Renal cortex interstitium (tissue), 11 donors: ENCODE results near the gene RIC3. TPM values are rescaled to one million over a fixed set of nuclear protein-coding genes. Genes with fewer than 3 reads are reported as not detected.

Experiments used
- DNase-seq, 11 donors: peaks; one replicate each; pipeline ENCODE4 v3.0.0-alpha.2; 2013; ENCODE audit warnings: low read depth in 9 of 11, low spot score in 4 of 11; ENCODE audit errors: extremely low read depth in 1 of 11
- polyA plus RNA-seq, 3 donors: library from polyadenylated mRNA; unstranded; fragments of 120-200 nt; gene quantifications; one replicate each; pipeline ENCODE4 v1.2.1, GENCODE V29; 2013; ENCODE audit not compliant: insufficient read length in 3 of 3

Gene RIC3
- polyA plus RNA-seq, 3 donors = 10.2 to 23.0 (median 12.1) TPM

DNA sequence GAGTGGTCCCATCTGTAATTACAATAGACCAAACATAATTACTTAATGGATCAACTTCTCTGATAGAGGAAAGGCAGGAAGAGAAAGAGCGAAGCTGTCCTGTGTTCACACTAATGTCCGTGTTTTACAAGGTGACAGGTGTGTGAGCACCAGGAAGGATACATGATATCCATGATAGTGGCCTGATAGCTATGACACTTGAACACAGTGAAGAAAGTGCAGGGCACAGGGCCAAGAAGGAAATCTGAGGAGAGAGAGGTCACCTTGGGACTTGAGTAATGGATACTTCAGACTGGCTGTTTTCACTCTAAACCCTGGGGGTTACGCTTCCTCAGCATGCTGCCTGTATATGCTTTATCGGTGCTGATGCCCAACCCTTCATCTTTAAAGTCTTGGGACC, 58.4 kb downstream of the RIC3 start:
- DNase-seq = no peak

DNA sequence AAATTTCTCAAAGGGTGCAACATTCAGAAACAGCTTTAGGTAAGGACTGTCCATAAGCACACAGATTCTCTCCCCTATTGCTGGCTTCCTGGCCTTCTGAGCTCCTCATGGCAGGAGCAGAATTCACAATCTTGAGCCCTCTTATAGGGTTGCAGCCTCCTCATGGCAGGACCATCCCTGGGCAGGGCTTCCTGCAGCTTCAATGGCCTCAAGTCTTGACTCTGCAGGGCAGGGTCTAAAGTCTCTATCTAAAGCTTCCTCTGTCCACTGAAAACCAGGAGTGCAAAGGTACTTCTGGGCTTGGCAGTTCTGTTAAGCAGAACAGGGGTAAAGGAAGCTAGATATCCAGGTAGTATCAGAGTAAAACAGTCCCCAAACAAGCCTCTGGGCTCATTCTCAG, 59.1 kb downstream of the RIC3 start:
- no peak for DNase-seq

DNA sequence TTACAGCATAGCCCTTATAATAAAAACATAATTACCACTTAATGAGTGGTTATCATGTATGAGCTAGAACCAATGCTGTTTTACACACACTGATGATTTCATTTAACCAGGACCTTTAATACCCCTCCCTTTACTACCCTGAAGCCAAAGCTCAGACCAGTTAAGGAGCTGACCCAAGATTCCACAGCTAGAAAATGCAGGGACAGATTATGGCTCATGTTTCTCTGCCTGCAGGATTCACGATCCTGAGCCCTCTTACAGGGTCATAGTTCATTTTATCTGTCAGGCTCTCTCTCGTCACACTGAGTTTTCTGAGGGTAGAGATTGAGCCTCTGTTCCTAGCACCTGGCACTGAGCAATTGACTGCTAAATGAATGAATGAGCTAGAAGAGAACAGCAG, 60.4 kb downstream of the RIC3 start:
- DNase-seq = no peak

DNA sequence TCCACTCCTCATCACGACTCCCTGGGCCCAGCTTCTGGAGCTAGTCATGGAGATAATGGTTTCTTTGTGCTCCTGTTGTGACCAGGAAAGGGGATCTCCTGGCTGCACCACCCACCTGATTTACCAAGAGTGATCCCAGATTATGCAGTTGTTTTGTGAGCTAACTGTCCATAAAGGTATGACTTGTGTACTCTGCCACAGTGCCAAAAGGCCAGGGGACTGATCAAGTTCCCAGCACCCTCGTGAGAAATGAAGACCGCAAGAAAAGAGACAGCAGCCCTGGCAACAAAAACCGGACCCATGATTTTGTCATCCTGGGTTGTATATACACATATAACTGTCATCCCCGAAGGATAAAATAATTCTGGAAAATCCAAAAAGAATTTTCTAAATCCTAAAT, 61.2 kb downstream of the RIC3 start:
- no peak for DNase-seq

DNA sequence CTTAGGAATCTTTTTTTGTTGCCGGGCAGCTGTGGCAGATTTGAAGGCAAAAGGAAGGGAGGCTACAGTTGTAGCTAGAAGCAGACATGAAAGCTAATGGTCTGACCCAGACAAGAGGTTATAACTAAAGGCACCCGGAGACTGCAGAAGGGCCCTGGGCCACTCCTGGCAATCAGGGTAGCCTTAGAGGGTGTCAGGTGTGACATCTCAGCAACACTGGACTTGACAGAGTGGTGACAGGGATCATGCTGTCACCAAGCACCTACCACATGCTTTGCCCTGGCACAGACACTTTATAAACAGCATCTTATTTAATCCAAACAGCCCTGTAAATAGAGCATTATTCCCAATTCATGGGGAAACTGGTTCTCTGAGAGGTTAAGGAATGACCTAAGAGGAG, 62.1 kb downstream of the RIC3 start:
- DNase-seq = no peak

- no peak for DNase-seq
These were observed 63.2 kb downstream of the RIC3 start for GRCh38 chr11:8105666-8106065.

- DNase-seq = no peak
These were observed 63.7 kb downstream of the RIC3 start for GRCh38 chr11:8105133-8105532.

GRCh38 chr11:8103909-8104308, 64.9 kb downstream of the RIC3 start:
- DNase-seq = no peak

GRCh38 chr11:8102965-8103364, 65.9 kb downstream of the RIC3 start:
- DNase-seq = no peak

- DNase-seq = no peak
These were observed 66.4 kb downstream of the RIC3 start for GRCh38 chr11:8102296-8102915.

GRCh38 chr11:8101421-8101820, 67.4 kb downstream of the RIC3 start:
- no peak for DNase-seq

DNA sequence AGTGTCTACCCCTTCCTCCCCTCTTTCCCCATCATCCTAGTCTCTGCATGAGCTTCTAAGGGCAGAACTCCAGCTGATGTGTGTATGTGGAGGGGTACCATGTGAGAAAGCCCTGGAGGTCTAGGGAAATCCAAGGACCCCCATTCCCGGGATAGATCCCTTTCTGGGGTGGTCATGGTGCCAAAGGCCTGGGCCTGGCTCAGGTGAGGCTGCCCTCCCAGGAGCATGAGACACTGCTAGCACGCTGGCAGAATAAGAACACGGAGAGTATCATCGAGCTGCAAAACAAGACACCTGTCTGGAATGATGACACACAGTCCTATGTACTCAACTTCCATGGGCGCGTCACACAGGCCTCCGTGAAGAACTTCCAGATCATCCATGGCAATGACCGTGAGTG, 68.2 kb downstream of the RIC3 start:
- no peak for DNase-seq

DNA sequence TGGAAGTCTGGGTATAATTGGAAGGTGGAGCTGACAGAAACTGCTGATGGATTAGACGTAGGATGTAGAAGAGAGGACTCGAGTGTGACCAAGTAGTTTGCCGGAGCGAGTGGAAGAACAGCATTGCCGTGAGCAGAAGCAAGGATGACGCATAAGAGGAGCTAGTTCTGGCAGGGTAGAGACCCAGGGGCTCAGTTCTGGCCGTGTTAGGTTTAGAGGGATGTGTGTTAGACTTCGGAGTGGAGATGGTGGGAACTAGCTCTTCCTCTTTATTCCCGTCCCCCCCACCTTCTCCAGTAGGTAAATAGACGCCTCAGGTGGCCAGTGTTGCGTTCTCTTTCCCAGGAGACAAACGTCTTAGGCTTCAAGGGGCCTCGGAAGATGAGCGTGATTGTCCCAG, 68.7 kb downstream of the RIC3 start:
- DNase-seq = no peak

GRCh38 chr11:8099291-8099899, 69.4 kb downstream of the RIC3 start:
- peak in 7 of 11 donors; percentile 44 to 69 (median 54) for DNase-seq

GRCh38 chr11:8098879-8099278, 69.9 kb downstream of the RIC3 start:
- no peak for DNase-seq

DNA sequence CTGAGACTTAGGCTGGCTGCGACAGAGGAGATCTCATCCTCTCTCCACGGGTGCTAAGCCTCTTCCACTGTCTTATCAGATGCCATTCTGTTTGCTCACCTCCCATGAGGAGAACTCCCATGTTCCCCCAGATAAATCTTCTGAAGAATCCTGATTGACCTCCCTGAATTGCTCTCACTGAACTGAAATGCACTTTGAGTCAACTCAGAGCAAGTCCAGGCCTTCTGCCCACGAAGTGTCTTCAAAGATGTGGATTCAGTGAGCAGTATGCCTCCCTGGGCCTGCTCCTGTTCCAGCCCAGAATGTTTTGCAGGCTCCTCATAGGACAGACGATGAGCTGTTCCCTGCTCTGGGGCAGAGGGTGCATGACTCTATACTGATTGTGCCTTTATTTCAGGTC, 70.5 kb downstream of the RIC3 start:
- no peak for DNase-seq

DNA sequence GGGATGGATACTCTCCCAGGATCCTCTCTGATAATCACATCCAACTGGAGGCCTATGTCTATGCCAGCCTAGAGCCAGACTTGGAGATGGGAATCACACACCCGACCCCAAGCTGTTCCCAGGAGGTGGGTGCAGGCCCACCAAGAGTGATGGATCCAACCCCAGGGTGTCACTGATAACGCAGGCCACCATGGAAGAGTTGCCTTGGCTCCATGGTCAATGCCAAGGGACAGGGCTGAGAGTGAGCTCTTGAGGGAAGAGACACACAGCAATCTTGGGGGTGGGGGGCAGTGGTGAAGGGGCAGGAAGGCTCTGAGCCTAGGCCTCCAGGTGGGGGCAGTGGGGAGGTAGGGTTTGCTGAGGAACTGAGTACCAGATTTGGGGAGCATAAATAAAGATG, 70.9 kb downstream of the RIC3 start:
- DNase-seq = no peak

GRCh38 chr11:8097468-8097867, 71.4 kb downstream of the RIC3 start:
- no peak for DNase-seq

GRCh38 chr11:8097062-8097461, 71.8 kb downstream of the RIC3 start:
- no peak for DNase-seq

DNA sequence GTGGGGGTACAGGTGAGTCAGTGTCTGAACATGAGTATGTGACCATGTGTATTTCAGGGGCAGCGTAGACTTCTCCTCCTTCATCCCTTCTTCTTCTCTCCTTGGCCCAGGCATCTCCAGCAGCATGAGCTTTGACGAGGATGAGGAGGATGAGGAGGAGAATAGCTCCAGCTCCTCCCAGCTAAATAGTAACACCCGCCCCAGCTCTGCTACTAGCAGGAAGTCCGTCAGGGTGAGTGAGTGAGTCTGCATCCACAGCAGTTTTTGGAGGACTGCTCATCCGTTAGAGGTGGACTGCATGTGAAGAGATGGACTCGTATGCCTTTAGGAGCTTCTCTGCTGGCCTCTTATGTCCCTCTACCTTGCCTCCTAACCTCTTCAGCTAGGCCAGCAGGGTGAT, 72.2 kb downstream of the RIC3 start:
- DNase-seq = no peak

- DNase-seq = no peak
These were observed 72.9 kb downstream of the RIC3 start for GRCh38 chr11:8095806-8096522.
